ENCODE data around the gene CYB561D2.

The CYB561D2 gene

GRCh38 chr3:50316657-50317242, 33.9 kb upstream of the CYB561D2 start:
- DNase-seq (ENCODE audit: low spot score), result no peak
- no peak for TF ChIP-seq CTCF (IDR thresholded peaks at IDR 0.05; ENCODE audit: extremely low read depth, missing control alignments)

GRCh38 chr3:50317300-50317699, 33.4 kb upstream of the CYB561D2 start:
- no peak for TF ChIP-seq CTCF (IDR thresholded peaks at IDR 0.05; ENCODE audit: extremely low read depth, missing control alignments)

GRCh38 chr3:50318163-50318562, 32.5 kb upstream of the CYB561D2 start:
- TF ChIP-seq CTCF (IDR thresholded peaks at IDR 0.05; ENCODE audit: extremely low read depth, missing control alignments), result no peak

More at GRCh38 chr3:50317300-50317699, 33.4 kb upstream of the CYB561D2 start:
- DNase-seq (ENCODE audit: low spot score), result no peak

GRCh38 chr3:50318615-50319014, 32.0 kb upstream of the CYB561D2 start:
- DNase-seq (ENCODE audit: low spot score), result no peak
- no peak for TF ChIP-seq CTCF (IDR thresholded peaks at IDR 0.05; ENCODE audit: extremely low read depth, missing control alignments)

More at GRCh38 chr3:50318163-50318562, 32.5 kb upstream of the CYB561D2 start:
- no peak for DNase-seq (ENCODE audit: low spot score)

GRCh38 chr3:50319181-50319893, 31.3 kb upstream of the CYB561D2 start:
- TF ChIP-seq CTCF (IDR thresholded peaks at IDR 0.05; ENCODE audit: extremely low read depth, missing control alignments), result no peak
- no peak for DNase-seq (ENCODE audit: low spot score)

GRCh38 chr3:50319894-50320625, 30.6 kb upstream of the CYB561D2 start:
- no peak for TF ChIP-seq CTCF (IDR thresholded peaks at IDR 0.05; ENCODE audit: extremely low read depth, missing control alignments)
- DNase-seq (ENCODE audit: low spot score), result no peak

GRCh38 chr3:50320853-50321335, 29.8 kb upstream of the CYB561D2 start:
- peak; percentile 90 for DNase-seq (ENCODE audit: low spot score)
- no peak for TF ChIP-seq CTCF (IDR thresholded peaks at IDR 0.05; ENCODE audit: extremely low read depth, missing control alignments)
